ENCODE results near the gene UBIAD1.

The UBIAD1 gene

GRCh38 chr1:11337580-11338073, 64.6 kb downstream of the UBIAD1 start:
- peak; percentile 31 to 39 for DNase-seq (ENCODE audit: low read depth in 2 of 2, low spot score in 1 of 2)
